Measurements from ENCODE around the gene TIMD4. TPM values are rescaled to one million over a fixed set of nuclear protein-coding genes. Genes with fewer than 3 reads are reported as not detected.

Gene TIMD4
- total and polyA plus RNA-seq, 2 of the 4 experiments (the other 2 are of a cell fraction): not detected

DNA sequence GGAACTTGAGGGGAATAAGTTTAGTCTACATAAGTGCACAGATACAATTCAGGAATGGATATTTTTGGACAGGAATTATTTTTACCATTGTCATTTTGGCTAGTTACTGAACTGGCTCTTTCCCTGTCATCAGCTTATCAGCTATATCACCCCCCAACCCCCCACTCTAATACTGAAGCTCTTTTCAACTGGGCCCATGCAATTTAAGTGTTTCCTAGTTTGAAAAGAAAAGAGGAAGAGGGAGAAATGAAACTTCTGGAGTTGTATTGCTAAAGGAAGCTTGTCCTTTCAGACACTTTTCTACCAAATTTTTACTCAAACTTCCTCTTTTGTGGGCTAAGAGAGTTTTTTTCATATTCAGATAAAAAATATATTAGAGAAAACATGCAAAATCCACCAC lies 18.5 kb upstream of the TIMD4 start:
- in situ Hi-C loops (cut with MboI; ENCODE audit: low sequenced_read_pairs) (no loop called here), dilution Hi-C loops (cut with HindIII; ENCODE audit: low sequenced_read_pairs, unreplicated experiment) (no loop called here), intact Hi-C loops (cut with micrococcal nuclease) (no loop called here)
- H4K20me1 ChIP-seq (ENCODE audit: insufficient read depth, low read length): no peaks in the 10 kb centered on the region
- no peak overlapping the region for H3K4me3 ChIP-seq (ENCODE audit: insufficient read depth, low read depth, low read length)
- DNase-seq (no peak), ATAC-seq (ENCODE audit: low read depth) (no peak)
- H3K9me1 ChIP-seq (ENCODE audit: insufficient read depth, low read length): no peaks in the 10 kb centered on the region
- no peak overlapping the region for H3K4me2 ChIP-seq (ENCODE audit: low read depth, low read length)
- H3K4me1 ChIP-seq (ENCODE audit: control insufficient read depth, insufficient read depth, low read length): no peaks in the 10 kb centered on the region
- H3K4ac ChIP-seq (ENCODE audit: low read depth, low read length): no peak overlapping the region
- no peak overlapping the region for H3K9ac ChIP-seq (ENCODE audit: low read depth, low read length)
- no peak overlapping the region for H2BK20ac ChIP-seq (ENCODE audit: low read depth, low read length)
- CTCF ChIA-PET: no interaction called here
- H3K14ac ChIP-seq (replicated peaks; ENCODE audit: low read depth, low read length): no peak overlapping the region
- H2AFZ ChIP-seq (replicated peaks; ENCODE audit: low read length, poor library complexity): no peak overlapping the region
- no peaks in the 10 kb centered on the region for H3K36me3 ChIP-seq (ENCODE audit: control insufficient read depth, insufficient read depth, low read length)
- H3K27ac ChIP-seq (ENCODE audit: insufficient read depth, low read length): no peak overlapping the region
- no peak for TF ChIP-seq CHD1 (IDR thresholded peaks at IDR 0.05; ENCODE audit: low read depth, low read length)
- TF ChIP-seq, protein P1, sequence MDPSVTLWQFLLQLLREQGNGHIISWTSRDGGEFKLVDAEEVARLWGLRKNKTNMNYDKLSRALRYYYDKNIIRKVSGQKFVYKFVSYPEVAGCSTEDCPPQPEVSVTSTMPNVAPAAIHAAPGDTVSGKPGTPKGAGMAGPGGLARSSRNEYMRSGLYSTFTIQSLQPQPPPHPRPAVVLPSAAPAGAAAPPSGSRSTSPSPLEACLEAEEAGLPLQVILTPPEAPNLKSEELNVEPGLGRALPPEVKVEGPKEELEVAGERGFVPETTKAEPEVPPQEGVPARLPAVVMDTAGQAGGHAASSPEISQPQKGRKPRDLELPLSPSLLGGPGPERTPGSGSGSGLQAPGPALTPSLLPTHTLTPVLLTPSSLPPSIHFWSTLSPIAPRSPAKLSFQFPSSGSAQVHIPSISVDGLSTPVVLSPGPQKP (IDR thresholded peaks at IDR 0.05; ENCODE audit: borderline replicate concordance, low read depth, low read length): no peak
- H2BK120ac ChIP-seq (ENCODE audit: low read depth, low read length): no peak overlapping the region
- no peak overlapping the region for H2BK5ac ChIP-seq (ENCODE audit: low read depth, low read length, poor library complexity, severe bottlenecking)
- no peaks in the 10 kb centered on the region for H3K27me3 ChIP-seq (ENCODE audit: control insufficient read depth, insufficient read depth, low read length)
- no peak overlapping the region for H3K23ac ChIP-seq (ENCODE audit: low read depth, low read length)
- BruUV-seq (replicated peaks): no TSS peak
- no peak overlapping the region for H2AK5ac ChIP-seq (ENCODE audit: low read depth, low read length)
- peaks cover 3% of the 10 kb centered on the region; the same call in 1 of the 2 replicates for H3K9me3 ChIP-seq (ENCODE audit: control insufficient read depth, insufficient read depth, low read length)
- H2AK9ac ChIP-seq (replicated peaks; ENCODE audit: low read depth, low read length, poor library complexity): no peak overlapping the region
- no peak overlapping the region for H4K5ac ChIP-seq (ENCODE audit: low read depth, low read length)
- H2BK15ac ChIP-seq (ENCODE audit: low read depth, low read length): no peak overlapping the region
- no peak overlapping the region for H4K8ac ChIP-seq (ENCODE audit: low read depth in 2 of 2, low read length in 2 of 2)
- H4K91ac ChIP-seq (ENCODE audit: insufficient read depth, low read depth, low read length): no peak overlapping the region
- H3K18ac ChIP-seq (ENCODE audit: low read depth, low read length): no peak overlapping the region
- H3K79me1 ChIP-seq (ENCODE audit: low read depth in 1 of 2, low read length in 2 of 2): no peaks in the 10 kb centered on the region
- POLR2A ChIA-PET (ENCODE audit: unreplicated experiment): no interaction called here
- H3K56ac ChIP-seq (ENCODE audit: extremely low read depth, insufficient read depth, low read length): no peak overlapping the region
